GM19238 (cell line): ENCODE data around the gene MMP17.
"Not testable (repeated sequence)": the region's sequence is repeated elsewhere in the genome, so short reads cannot be mapped to it uniquely, and the experiment has no call there.

ENCODE experiments used
- DNase-seq: peaks from one replicate; pipeline ENCODE4 v3.0.0; 2011; ENCODE audit warnings: low spot score; ENCODE audit not compliant: insufficient read length

Gene MMP17

GRCh38 chr12:131863711-131864396, 35.7 kb downstream of the MMP17 start:
- DNase-seq, result no peak

DNA sequence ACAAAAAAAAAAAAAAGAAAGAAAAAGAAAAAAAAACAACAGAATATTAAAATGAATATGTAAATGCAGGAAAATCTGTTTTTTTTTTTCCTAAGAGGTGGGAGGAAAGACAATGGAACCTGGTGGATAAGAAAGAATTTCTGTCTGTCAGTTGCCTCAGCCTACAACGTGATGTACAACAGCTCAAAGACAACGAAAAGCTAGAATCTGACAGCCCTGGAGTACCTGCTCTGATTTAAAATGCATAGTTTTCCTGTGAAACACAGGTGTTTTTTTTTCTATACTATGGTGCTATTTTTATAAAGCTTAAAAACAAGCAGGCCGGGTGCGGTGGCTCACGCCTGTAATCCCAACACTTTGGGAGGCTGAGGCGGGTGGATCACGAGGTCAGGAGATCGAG, 36.3 kb downstream of the MMP17 start:
- DNase-seq, result no peak

- DNase-seq, result no peak
Measured at GRCh38 chr12:131865180-131865875, 37.1 kb downstream of the MMP17 start.

- DNase-seq, result no peak
Measured at GRCh38 chr12:131867471-131867870, 39.3 kb downstream of the MMP17 start.

GRCh38 chr12:131867891-131868675, 39.9 kb downstream of the MMP17 start:
- no peak for DNase-seq

- DNase-seq, result no peak
Measured at GRCh38 chr12:131869871-131870418, 41.8 kb downstream of the MMP17 start.

DNA sequence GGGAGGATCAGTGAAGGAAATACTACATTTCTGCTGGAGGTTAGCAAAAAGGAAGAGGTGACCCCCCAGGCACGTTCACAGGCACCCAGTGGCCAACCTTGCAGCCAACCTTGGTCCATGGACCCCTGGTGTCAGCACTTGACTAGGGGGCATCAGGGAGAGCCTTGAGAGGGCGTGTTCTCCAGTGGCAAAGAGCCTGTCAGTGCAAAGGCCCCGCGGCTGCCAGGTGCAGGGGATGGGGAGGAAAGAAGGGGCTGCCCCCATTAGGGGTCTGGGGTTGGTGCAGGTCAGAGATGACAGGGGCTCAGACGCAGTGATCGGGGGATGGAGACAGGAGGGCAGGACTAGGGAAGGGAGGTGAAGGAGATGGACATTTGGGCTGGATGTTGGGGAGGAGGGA, 43.5 kb downstream of the MMP17 start:
- DNase-seq, result no peak

DNA sequence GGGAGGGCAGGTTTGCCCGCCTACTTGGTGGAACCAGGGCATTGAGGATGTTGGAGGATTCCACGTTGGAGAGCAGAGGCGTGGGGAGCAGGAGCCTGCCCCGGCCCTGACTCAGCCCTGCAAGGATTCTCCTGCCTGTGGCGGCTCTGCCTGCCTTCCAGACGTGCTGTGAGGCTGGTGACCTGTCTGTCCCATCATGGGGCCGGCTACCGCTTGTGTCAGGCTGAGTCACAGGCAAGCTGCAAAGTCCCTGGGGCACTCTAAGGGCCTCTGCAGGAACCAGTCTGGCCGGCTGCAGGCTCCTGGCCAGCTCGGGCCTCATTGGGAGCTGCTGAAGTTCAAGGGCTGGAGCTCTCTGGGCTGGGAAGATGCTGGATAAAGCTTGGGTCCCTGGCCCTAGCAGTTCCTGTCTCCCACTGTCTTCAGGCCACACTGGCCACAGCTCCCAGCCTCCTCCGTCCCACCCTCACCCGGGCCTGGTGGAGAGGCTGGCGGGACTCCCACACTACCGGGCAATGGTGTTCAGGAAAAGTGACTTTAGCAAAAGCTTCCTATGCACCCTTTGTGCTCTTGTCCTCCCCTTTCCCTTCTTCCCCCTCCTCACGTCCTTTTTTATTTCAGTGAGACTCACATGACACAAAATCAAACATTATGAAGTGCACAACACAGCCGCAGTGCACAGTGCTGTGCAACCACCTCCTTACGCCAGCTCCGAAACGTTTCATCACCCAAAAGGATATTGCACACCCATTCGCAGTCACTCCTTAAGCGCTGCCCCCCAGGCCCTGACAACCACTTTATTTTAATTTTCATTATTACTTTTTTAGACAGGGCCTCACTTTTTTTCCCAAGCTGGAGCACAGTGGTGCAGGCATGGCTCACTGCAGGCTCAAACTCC, 44.2 kb downstream of the MMP17 start:
- no peak for DNase-seq

GRCh38 chr12:131873293-131873692, 45.1 kb downstream of the MMP17 start:
- no peak for DNase-seq

DNA sequence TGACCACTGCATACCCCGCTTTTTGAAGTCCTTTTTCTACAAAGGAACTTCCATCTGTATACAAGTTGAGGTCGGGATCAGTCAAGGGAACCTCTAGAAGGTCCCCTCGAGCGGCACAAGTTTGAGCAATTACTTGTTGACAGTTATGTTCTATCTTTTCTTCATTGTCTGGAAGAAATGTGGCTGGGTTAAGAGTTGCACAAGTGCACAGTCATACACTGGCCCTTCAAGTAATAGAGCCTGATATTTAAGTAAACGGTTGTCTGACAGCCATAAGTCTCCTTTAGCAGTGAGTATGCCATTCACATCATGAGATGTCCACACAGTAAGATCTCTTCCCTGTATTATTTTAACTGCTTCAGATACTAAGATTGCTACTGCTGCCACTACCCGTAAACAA, 46.8 kb downstream of the MMP17 start:
- not testable (repeated sequence) for DNase-seq

GRCh38 chr12:131877216-131877615, 49.0 kb downstream of the MMP17 start:
- DNase-seq, result not testable (repeated sequence)

GRCh38 chr12:131878436-131878835, 50.2 kb downstream of the MMP17 start:
- not testable (repeated sequence) for DNase-seq

DNA sequence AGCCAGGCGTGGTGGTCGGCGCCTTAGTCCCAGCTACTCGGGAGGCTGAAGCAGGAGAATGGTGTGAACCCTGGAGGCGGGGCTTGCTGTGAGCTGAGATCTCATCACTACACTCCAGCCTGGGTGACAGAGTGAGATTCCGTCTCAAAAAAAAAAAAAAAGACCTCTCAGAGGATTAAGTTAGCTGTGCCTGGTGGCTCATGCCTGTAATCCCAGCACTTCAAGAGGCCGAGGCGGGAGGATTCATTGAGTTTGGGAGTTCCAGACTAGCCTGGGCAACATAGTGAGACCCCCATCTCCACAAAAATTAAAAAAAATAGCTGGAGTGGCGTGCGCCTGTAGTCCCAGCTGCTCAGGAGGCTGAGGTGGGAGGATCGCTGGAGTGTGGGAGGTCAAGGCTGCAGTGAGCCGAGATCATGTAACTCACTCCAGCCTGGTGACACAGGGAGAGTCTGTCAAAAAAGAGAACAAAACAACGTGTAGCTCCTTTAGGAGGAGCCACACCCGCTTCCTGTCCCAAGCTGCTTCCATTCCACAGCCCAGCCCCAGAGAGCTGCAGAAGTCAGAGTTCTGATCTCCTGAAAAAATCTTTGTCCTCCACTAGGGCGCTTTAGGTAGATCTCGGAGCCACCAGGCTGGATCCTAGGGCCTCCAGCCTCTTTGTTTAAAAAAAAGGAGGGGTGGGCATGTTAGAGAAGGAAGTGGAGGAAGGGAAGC, 54.8 kb downstream of the MMP17 start:
- DNase-seq, result no peak

- no peak for DNase-seq
Measured at GRCh38 chr12:131883521-131883900, 55.3 kb downstream of the MMP17 start.

GRCh38 chr12:131885076-131885475, 56.9 kb downstream of the MMP17 start:
- not testable (repeated sequence) for DNase-seq

- no peak for DNase-seq
Measured at GRCh38 chr12:131885543-131886057, 57.4 kb downstream of the MMP17 start.

- not testable (repeated sequence) for DNase-seq
Measured at GRCh38 chr12:131891722-131892121, 63.5 kb downstream of the MMP17 start.

DNA sequence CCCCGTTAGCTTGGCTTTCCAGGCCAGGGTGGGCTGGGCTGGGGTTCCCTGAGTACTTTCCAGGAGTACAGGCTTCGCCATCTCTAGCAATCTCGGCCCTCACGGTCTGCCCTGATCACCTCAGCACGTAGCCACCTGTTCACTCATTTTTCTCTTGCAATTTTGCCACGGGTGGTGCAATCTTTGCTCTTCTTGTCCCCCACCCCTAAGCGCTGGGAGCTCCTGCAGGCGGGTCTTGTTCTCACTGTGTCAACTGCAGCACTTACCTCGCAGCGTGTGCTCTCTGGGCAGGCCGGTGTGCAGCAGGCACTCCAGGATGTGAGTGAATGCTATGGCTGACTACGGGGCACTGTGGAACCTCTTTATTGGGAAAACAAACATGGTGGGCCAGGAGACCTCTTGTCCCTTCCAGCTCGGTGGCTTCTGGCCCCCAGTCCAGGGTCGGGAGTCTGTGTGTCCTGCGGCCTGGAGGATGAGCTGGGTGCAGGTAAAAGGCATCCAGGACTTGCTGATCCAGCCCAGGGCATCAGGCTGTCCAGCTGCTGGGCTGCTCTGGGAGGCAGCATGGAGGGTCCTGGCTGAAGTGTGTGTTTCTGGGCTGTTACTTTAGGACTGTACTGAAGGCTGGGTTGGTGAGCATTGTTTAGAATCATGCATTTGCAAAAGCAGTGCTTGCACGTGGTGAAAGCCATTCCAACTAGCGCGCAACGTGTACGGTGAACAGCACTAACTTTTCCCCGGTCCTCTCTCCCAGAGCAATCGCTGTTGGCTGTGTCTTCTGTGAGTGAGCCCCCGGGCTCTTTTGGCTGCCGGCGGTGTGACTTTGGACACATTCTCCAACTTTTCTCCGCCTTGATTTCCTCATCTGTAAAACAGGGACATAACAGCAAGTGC, 64.8 kb downstream of the MMP17 start:
- DNase-seq, result peak; percentile 4
